ENCODE measurements around the gene TYK2.
"Not testable (repeated sequence)": the region's sequence is repeated elsewhere in the genome, so short reads cannot be mapped to it uniquely, and the experiment has no call there.

TYK2 gene

DNA sequence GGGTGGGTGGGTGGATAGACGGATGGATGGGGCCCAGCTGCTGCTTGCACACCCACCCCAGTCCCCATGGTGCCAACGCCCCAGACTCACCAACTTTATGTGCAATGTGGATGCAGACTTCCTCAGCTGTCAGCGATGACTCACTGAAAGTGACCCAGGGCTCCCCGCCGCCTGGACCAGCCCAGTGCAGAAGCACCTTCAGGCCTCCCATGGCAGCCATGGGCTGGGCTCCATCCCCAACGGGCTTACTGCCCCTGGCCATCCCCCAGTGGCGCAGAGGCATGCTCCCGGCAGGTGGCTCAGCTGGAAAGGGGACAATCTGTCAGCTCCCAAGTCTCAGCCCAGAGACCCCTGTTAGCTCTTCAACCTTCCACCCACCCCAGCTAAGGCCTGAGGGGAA, 2.2 kb downstream of the TYK2 start:
- peak overlapping the region in 5 of 11 experiments; percentile 2 to 96 (median 93); a peak in 4 of 22 replicates for H3K4me2 ChIP-seq
- no peak overlapping the region for H3K27ac ChIP-seq
- H4K20me1 ChIP-seq, result peaks cover 0 to 7% (median 0%) of the 10 kb centered on the region in 11 experiments; a peak in 2 of 22 replicates
- peaks cover 39 to 45% (median 41%) of the 10 kb centered on the region in 11 experiments for H3K36me3 ChIP-seq
- H3K9ac ChIP-seq, result no peak overlapping the region
- H3K9me3 ChIP-seq (replicated peaks in 1 of 11), result no peaks in the 10 kb centered on the region
- H3K4me3 ChIP-seq, result no peak overlapping the region
- no peaks in the 10 kb centered on the region for H3K27me3 ChIP-seq
- peaks cover 16 to 40% (median 23%) of the 10 kb centered on the region in 10 experiments for H3K4me1 ChIP-seq
- no peak for TF ChIP-seq Cebpa-rat (IDR thresholded peaks at IDR 0.05)

- not testable (repeated sequence) for H3K4me3 ChIP-seq; H3K27ac ChIP-seq; H3K27me3 ChIP-seq; H3K4me2 ChIP-seq; H3K9me3 ChIP-seq (replicated peaks in 1 of 11); H3K9ac ChIP-seq
- Histone ChIP-seq H3K4me1 (peaks cover 16 to 43% (median 23%) of the 10 kb centered on the region in 10 experiments), H3K36me3 (peaks cover 47 to 54% (median 49%) of the 10 kb centered on the region in 11 experiments), H4K20me1 (peaks cover 0 to 15% (median 0%) of the 10 kb centered on the region in 11 experiments; a peak in 3 of 22 replicates)
Measured at GRCh38 chr19:10377140-10377640, 3.2 kb downstream of the TYK2 start.

DNA sequence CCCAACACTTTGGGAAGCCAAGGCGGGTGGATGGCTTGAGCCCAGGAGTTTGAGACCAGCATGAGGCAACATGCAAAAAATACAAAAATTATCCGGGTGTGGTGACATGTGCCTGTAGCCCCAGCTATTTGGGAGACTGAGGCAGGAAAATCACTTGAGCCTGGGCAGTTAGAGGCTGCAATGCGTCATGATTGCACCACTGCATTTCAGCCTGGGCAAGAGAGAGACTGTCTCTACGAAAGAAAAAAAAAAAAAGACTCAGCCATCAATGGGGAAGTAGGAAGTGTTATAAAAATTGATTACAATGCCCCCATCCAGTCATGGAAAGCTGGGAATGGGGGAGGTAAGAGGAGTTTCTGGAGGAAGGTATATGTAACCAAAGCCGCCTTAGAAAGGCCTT, 5.4 kb downstream of the TYK2 start:
- H3K4me3 ChIP-seq, result no peak overlapping the region
- no peaks in the 10 kb centered on the region for H3K9me3 ChIP-seq (replicated peaks in 1 of 11)
- peaks cover 66 to 76% (median 71%) of the 10 kb centered on the region in 11 experiments for H3K36me3 ChIP-seq
- H3K27me3 ChIP-seq, result no peaks in the 10 kb centered on the region
- H3K9ac ChIP-seq, result no peak overlapping the region
- no peak overlapping the region for H3K4me2 ChIP-seq
- H4K20me1 ChIP-seq, result peaks cover 0 to 15% (median 0%) of the 10 kb centered on the region in 11 experiments; a peak in 5 of 22 replicates
- no peak overlapping the region for H3K27ac ChIP-seq
- H3K4me1 ChIP-seq, result peaks cover 9 to 34% (median 15%) of the 10 kb centered on the region in 10 experiments
- no peak for TF ChIP-seq Cebpa-rat (IDR thresholded peaks at IDR 0.05)

- TF ChIP-seq Cebpa-rat (IDR thresholded peaks at IDR 0.05), result 0 out of 22 replicates have a peak, but pooled peaks of 1 of the 11 experiments have one; percentile 10
- H4K20me1 ChIP-seq, result peaks cover 0 to 24% (median 6%) of the 10 kb centered on the region in 11 experiments; a peak in 10 of 22 replicates
- peaks cover 0 to 16% (median 8%) of the 10 kb centered on the region in 10 experiments; a peak in 11 of 20 replicates for H3K4me1 ChIP-seq
- H3K27me3 ChIP-seq, result no peaks in the 10 kb centered on the region
- peak overlapping the region in 2 of 11 experiments; percentile 21 to 23; a peak in 2 of 22 replicates for H3K9ac ChIP-seq
- H3K4me3 ChIP-seq, result no peak overlapping the region
- H3K36me3 ChIP-seq, result peaks cover 76 to 86% (median 81%) of the 10 kb centered on the region in 11 experiments
- peak overlapping the region in 3 of 11 experiments; percentile 9 to 44 (median 32); a peak in 2 of 22 replicates for H3K4me2 ChIP-seq
- H3K9me3 ChIP-seq (replicated peaks in 1 of 11), result peaks cover 0 to 15% (median 0%) of the 10 kb centered on the region in 11 experiments; a peak in 6 of 22 replicates
- peak overlapping the region in 2 of 11 experiments; percentile 40 to 56; a peak in 2 of 22 replicates for H3K27ac ChIP-seq
Measured at GRCh38 chr19:10372690-10373089, 7.7 kb downstream of the TYK2 start.

- Histone ChIP-seq H3K27me3 (no peaks in the 10 kb centered on the region), H3K4me1 (peaks cover 0 to 10% (median 7%) of the 10 kb centered on the region in 10 experiments; a peak in 9 of 20 replicates), H3K9me3 (replicated peaks in 1 of 11) (peaks cover 0 to 15% (median 0%) of the 10 kb centered on the region in 11 experiments; a peak in 6 of 22 replicates), H3K4me3 (no peak overlapping the region), H3K36me3 (peaks cover 93 to 100% (median 98%) of the 10 kb centered on the region in 11 experiments), H3K9ac (no peak overlapping the region), H4K20me1 (peaks cover 0 to 44% (median 17%) of the 10 kb centered on the region in 11 experiments; a peak in 14 of 22 replicates), H3K27ac (no peak overlapping the region), H3K4me2 (peak overlapping the region in 1 of 11 experiments; percentile 17; a peak in 2 of 22 replicates)
- TF ChIP-seq Cebpa-rat (IDR thresholded peaks at IDR 0.05), result no peak
Measured at GRCh38 chr19:10368101-10368803, 12.1 kb downstream of the TYK2 start.

GRCh38 chr19:10366950-10367512, 13.3 kb downstream of the TYK2 start:
- peaks cover 0 to 15% (median 0%) of the 10 kb centered on the region in 11 experiments; a peak in 6 of 22 replicates for H3K9me3 ChIP-seq (replicated peaks in 1 of 11)
- H3K27ac ChIP-seq, H3K4me2 ChIP-seq, H3K4me3 ChIP-seq, H3K27me3 ChIP-seq, H3K4me1 ChIP-seq, H3K9ac ChIP-seq: not testable (repeated sequence)
- H3K36me3 ChIP-seq, result peaks cover 94 to 100% (median 100%) of the 10 kb centered on the region in 11 experiments
- H4K20me1 ChIP-seq, result peaks cover 0 to 52% (median 24%) of the 10 kb centered on the region in 11 experiments; a peak in 15 of 22 replicates

GRCh38 chr19:10365518-10365917, 14.9 kb downstream of the TYK2 start:
- Histone ChIP-seq H3K4me1 (peaks cover 0 to 8% (median 2%) of the 10 kb centered on the region in 10 experiments; a peak in 4 of 20 replicates), H3K9ac (no peak overlapping the region), H3K27me3 (no peaks in the 10 kb centered on the region), H3K9me3 (replicated peaks in 1 of 11) (peaks cover 0 to 15% (median 0%) of the 10 kb centered on the region in 11 experiments; a peak in 6 of 22 replicates), H3K4me3 (no peak overlapping the region), H4K20me1 (peaks cover 0 to 63% (median 17%) of the 10 kb centered on the region in 11 experiments; a peak in 15 of 22 replicates), H3K27ac (no peak overlapping the region), H3K4me2 (no peak overlapping the region), H3K36me3 (peaks cover 94 to 100% (median 100%) of the 10 kb centered on the region in 11 experiments)
- TF ChIP-seq Cebpa-rat (IDR thresholded peaks at IDR 0.05), result no peak

DNA sequence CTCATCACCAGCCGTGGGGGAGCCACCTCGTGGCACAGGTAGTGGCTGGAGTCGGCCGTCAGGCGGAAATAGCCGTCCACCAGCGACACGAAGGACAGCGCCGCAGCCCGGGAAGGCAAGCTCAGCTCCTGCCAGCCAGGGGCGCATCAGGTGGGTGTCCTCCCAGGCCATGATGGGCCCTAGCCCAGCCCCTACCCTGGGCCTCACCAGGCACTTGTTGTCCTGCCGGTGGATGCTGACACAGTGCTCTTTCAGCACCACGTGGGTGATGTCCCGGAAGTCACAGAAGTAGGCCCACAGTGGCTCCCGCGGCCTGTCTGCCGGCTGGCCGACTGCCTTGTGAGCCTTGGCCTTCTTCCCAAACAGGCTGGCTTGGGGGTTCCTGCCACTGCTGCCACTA, 15.7 kb downstream of the TYK2 start:
- H3K36me3 ChIP-seq, result peaks cover 89 to 100% (median 100%) of the 10 kb centered on the region in 11 experiments
- H3K9ac ChIP-seq, result 0 out of 22 replicates have a peak overlapping the region, but pooled peaks of 1 of the 11 experiments have one; percentile 31
- TF ChIP-seq Cebpa-rat (IDR thresholded peaks at IDR 0.05), result no peak

More for the DNA sequence above, 15.7 kb downstream of the TYK2 start:
- Histone ChIP-seq H4K20me1 (peaks cover 0 to 63% (median 17%) of the 10 kb centered on the region in 11 experiments; a peak in 15 of 22 replicates), H3K27me3 (no peaks in the 10 kb centered on the region), H3K4me2 (no peak overlapping the region), H3K9me3 (replicated peaks in 1 of 11) (peaks cover 0 to 15% (median 0%) of the 10 kb centered on the region in 11 experiments; a peak in 6 of 22 replicates), H3K27ac (no peak overlapping the region), H3K4me3 (no peak overlapping the region), H3K4me1 (peaks cover 0 to 8% (median 2%) of the 10 kb centered on the region in 10 experiments; a peak in 4 of 20 replicates)

All from BLaER1 treated with 17β-estradiol and CSF1 and Interleukin-3, amounts not matched to agents 10 nM and 100 nM (cell line).